ENCODE measurements around the gene ATRIP.

DNA sequence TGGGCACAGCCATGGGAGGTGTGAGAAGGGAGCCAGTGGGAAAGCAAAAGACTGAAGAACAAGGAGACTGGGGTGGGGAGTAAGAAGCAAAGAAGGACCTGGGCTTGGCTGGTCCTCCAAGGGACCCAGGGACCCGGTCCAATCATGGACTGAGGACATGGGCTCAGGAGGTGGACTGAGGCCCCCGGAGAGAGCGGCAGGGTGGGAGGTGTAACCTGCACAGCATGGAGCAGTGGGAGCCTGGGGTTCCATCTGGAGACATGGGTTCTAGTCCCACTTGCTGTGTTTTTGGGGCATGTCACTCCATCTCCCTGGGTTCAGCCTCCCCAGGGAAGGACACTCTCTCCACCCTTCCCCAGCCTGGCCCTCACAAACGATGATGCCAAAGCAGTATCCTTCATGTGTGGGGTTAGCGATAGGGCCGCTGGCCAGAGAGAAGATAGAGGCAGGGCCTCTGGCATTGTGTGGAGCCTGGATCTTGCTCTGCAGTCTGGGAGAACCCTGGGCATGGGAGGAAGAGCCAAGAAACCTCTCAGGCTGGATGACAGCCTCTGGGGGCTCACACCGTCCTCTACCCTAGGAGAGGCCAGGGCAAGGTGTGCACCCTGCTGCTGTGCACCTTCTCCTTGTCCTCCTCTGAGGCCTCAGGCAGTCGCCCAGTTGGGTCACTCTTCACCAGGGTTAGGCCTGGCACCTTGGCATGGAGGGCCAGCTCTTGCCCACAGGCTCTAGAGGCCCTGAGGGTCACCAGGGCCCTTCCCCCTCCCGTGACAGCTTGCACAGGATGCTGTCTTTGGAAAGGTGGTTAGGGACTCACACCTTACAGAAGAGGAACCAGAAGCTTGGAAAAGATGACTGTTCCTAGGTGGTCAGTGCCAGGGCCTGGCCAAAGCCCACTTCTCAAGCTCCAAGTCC is 48.5 kb upstream of the ATRIP start:
- TF ChIP-seq, protein P1, sequence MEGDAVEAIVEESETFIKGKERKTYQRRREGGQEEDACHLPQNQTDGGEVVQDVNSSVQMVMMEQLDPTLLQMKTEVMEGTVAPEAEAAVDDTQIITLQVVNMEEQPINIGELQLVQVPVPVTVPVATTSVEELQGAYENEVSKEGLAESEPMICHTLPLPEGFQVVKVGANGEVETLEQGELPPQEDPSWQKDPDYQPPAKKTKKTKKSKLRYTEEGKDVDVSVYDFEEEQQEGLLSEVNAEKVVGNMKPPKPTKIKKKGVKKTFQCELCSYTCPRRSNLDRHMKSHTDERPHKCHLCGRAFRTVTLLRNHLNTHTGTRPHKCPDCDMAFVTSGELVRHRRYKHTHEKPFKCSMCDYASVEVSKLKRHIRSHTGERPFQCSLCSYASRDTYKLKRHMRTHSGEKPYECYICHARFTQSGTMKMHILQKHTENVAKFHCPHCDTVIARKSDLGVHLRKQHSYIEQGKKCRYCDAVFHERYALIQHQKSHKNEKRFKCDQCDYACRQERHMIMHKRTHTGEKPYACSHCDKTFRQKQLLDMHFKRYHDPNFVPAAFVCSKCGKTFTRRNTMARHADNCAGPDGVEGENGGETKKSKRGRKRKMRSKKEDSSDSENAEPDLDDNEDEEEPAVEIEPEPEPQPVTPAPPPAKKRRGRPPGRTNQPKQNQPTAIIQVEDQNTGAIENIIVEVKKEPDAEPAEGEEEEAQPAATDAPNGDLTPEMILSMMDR (IDR thresholded peaks at IDR 0.05; ENCODE audit: poor library complexity, severe bottlenecking) = no peak
- TF ChIP-seq EP300 (conservative IDR thresholded peaks at IDR 0.05; ENCODE audit: poor library complexity, severe bottlenecking) (no peak), TAF1 (IDR thresholded peaks at IDR 0.05; ENCODE audit: low read depth) (no peak)
- TF ChIP-seq, protein P2, sequence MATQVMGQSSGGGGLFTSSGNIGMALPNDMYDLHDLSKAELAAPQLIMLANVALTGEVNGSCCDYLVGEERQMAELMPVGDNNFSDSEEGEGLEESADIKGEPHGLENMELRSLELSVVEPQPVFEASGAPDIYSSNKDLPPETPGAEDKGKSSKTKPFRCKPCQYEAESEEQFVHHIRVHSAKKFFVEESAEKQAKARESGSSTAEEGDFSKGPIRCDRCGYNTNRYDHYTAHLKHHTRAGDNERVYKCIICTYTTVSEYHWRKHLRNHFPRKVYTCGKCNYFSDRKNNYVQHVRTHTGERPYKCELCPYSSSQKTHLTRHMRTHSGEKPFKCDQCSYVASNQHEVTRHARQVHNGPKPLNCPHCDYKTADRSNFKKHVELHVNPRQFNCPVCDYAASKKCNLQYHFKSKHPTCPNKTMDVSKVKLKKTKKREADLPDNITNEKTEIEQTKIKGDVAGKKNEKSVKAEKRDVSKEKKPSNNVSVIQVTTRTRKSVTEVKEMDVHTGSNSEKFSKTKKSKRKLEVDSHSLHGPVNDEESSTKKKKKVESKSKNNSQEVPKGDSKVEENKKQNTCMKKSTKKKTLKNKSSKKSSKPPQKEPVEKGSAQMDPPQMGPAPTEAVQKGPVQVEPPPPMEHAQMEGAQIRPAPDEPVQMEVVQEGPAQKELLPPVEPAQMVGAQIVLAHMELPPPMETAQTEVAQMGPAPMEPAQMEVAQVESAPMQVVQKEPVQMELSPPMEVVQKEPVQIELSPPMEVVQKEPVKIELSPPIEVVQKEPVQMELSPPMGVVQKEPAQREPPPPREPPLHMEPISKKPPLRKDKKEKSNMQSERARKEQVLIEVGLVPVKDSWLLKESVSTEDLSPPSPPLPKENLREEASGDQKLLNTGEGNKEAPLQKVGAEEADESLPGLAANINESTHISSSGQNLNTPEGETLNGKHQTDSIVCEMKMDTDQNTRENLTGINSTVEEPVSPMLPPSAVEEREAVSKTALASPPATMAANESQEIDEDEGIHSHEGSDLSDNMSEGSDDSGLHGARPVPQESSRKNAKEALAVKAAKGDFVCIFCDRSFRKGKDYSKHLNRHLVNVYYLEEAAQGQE (IDR thresholded peaks at IDR 0.05; ENCODE audit: borderline replicate concordance) = no peak

All from neural cell (in vitro differentiated cells).